ENCODE data around the gene MROH9.

Gene MROH9

GRCh38 chr1:171113382-171113781 lies 178.0 kb downstream of the MROH9 start:
- no peak overlapping the region for H3K4me2 ChIP-seq
- H3K79me2 ChIP-seq (ENCODE audit: insufficient read depth, low read depth) = no peaks in the 10 kb centered on the region
- H4K20me1 ChIP-seq (ENCODE audit: insufficient read depth) = no peaks in the 10 kb centered on the region
- H3K27me3 ChIP-seq (ENCODE audit: insufficient read depth, low read depth) = no peaks in the 10 kb centered on the region
- no peaks in the 10 kb centered on the region for H3K36me3 ChIP-seq (ENCODE audit: insufficient read depth)
- H3K4me1 ChIP-seq (ENCODE audit: low read depth, poor library complexity, severe bottlenecking) = peaks cover 17% of the 10 kb centered on the region
- H2AFZ ChIP-seq (ENCODE audit: low read depth) = no peak overlapping the region
- H3K4me3 ChIP-seq (IDR thresholded peaks at IDR 0.05; ENCODE audit: insufficient read depth, low read depth, low read length) = no peak overlapping the region
- H3K9ac ChIP-seq = no peak overlapping the region
- H3K27ac ChIP-seq = no peak overlapping the region
- TF ChIP-seq CTCF (conservative IDR thresholded peaks at IDR 0.05; ENCODE audit: low read depth, low read length) = no peak

Measured in KMS-11 (cell line).